Activated naive CD8-positive, alpha-beta T cell treated with anti-CD3 and anti-CD28 coated beads for 36 hours (primary cell): ENCODE data around the gene ZNF512. TPM values are rescaled to one million over a fixed set of nuclear protein-coding genes. Genes with fewer than 3 reads are reported as not detected.
"Not testable (repeated sequence)": the region's sequence is repeated elsewhere in the genome, so short reads cannot be mapped to it uniquely, and the experiment has no call there.

ENCODE experiments used
- DNase-seq: peaks from one replicate; pipeline ENCODE4 v3.0.0; 2021
- H3K27ac Mint-ChIP-seq: one replicate; pipeline ENCODE4 v1.8.0; 2022; ENCODE audit warnings: mild to moderate bottlenecking, moderate library complexity, mixed read lengths
- H3K27me3 Mint-ChIP-seq: one replicate; pipeline ENCODE4 v1.8.0; 2022; ENCODE audit warnings: mild to moderate bottlenecking, mixed read lengths
- H3K36me3 Mint-ChIP-seq: one replicate; pipeline ENCODE4 v1.8.0; 2021; ENCODE audit warnings: mild to moderate bottlenecking, mixed read lengths
- H3K4me1 Mint-ChIP-seq: one replicate; pipeline ENCODE4 v1.8.0; 2021; ENCODE audit warnings: mixed read lengths
- H3K4me3 Mint-ChIP-seq: one replicate; pipeline ENCODE4 v1.8.0; 2022; ENCODE audit warnings: mild to moderate bottlenecking, moderate library complexity, mixed read lengths
- H3K9me3 Mint-ChIP-seq: one replicate; pipeline ENCODE4 v1.8.0; 2022; ENCODE audit warnings: mixed read lengths
- total RNA-seq, 2 experiments: library from RNA; stranded (reverse); gene quantifications; one replicate each; pipeline ENCODE4 v1.2.3, GENCODE V29; 2021

Gene ZNF512
- total RNA-seq, 2 experiments from 2014 or later, result 21.0 to 25.2 TPM

GRCh38 chr2:27596627-27597026, 13.8 kb downstream of the ZNF512 start:
- peaks cover 40% of the 10 kb centered on the region for H3K4me1 Mint-ChIP-seq
- H3K27me3 Mint-ChIP-seq, result no peaks in the 10 kb centered on the region
- H3K27ac Mint-ChIP-seq, result no peak overlapping the region
- H3K36me3 Mint-ChIP-seq, result peaks cover 60% of the 10 kb centered on the region
- H3K9me3 Mint-ChIP-seq, result peaks cover 23% of the 10 kb centered on the region
- no peak for DNase-seq
- no peak overlapping the region for H3K4me3 Mint-ChIP-seq

DNA sequence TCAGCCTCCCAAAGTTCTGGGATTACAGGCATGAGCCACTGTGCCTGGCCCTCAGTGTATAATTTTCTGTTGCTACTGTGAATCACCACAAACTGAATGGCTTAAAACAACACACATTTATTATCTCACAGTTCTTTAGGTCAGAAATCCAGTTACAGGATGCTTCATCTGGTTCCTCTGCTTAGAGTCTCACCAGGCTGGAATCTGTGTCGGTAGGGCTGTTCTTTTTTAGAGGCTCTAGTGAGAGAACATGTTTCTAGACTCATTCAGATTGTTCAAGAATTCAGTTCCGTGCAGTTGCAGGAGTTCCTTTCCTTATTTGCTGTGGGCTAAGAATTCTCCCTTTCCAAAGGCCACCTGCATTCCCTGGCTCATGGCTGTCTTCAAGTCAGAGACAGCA, 23.8 kb downstream of the ZNF512 start:
- H3K36me3 Mint-ChIP-seq, result peaks cover 20% of the 10 kb centered on the region

DNA sequence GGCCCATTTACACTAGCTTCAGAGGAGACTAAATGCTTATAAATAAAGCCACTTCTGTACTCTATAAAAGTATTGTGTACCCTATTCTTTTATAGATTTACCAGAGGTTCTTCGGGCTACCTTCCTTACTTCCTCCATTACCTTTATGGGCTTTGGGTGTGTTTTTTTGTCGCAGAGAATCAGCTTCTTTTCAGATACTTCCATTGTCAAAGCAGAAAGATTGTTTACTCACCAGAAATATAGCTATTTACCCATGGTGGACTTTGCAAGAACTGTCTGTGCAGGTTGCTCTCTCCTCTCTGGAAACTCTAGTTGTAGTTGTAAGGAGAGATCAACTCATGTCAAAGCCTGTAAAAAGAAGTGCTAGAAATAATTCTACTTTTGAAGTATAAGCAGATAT, 31.1 kb downstream of the ZNF512 start:
- no peaks in the 10 kb centered on the region for H3K27me3 Mint-ChIP-seq
- peaks cover 16% of the 10 kb centered on the region for H3K36me3 Mint-ChIP-seq

More for the DNA sequence above, 23.8 kb downstream of the ZNF512 start:
- no peaks in the 10 kb centered on the region for H3K9me3 Mint-ChIP-seq
- no peak overlapping the region for H3K27ac Mint-ChIP-seq
- no peak overlapping the region for H3K4me3 Mint-ChIP-seq
- H3K27me3 Mint-ChIP-seq, result no peaks in the 10 kb centered on the region
- DNase-seq, result no peak
- no peaks in the 10 kb centered on the region for H3K4me1 Mint-ChIP-seq

DNA sequence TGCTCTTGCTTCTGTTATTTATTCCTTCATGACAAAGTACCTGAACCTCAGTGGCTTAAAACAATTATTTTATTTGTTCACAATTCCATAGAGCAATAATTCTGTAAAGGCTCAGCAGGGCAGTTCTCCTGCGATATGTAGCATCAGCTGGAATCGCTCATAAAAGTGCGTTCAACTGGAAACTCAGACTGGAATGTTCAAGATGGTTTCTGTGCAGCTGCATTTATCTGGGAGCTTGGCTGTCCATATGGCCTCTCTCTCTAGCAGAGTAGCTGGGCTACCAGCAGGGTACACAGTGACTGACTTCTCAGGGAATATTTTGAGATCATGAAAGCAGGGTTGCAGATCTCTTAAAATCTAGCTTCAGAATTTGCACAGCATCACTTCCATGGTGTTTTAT, 32.5 kb downstream of the ZNF512 start:
- H3K4me1 Mint-ChIP-seq, result no peaks in the 10 kb centered on the region
- DNase-seq, result no peak
- H3K4me3 Mint-ChIP-seq, result no peak overlapping the region
- H3K27ac Mint-ChIP-seq, result no peak overlapping the region
- no peaks in the 10 kb centered on the region for H3K27me3 Mint-ChIP-seq
- H3K9me3 Mint-ChIP-seq, result no peaks in the 10 kb centered on the region
- H3K36me3 Mint-ChIP-seq, result peaks cover 20% of the 10 kb centered on the region

More for the DNA sequence above, 31.1 kb downstream of the ZNF512 start:
- Mint-ChIP-seq H3K27ac (no peak overlapping the region), H3K4me3 (no peak overlapping the region), H3K9me3 (no peaks in the 10 kb centered on the region), H3K4me1 (no peaks in the 10 kb centered on the region)
- DNase-seq, result no peak

DNA sequence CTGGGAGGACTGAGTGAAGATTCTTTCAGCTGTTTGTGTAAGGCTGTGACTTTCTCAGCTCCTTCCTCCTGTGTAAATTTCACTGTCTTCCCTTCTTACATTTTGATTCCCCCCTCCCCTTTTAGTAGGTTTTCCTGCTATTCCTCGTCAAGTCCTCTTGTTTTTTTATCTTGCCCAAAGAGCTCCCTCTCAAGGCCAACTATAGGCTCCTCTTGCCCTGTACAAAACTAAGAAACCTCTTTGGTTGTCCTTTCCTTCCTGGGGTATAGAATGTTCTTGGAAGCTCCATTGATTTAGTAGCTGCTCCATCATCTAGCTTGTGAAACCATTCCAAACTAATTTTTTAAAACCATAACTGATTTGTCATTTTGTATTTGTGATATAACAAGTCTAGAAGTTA, 38.7 kb downstream of the ZNF512 start:
- H3K27ac Mint-ChIP-seq, result no peak overlapping the region

GRCh38 chr2:27622921-27623384, 40.1 kb downstream of the ZNF512 start:
- Mint-ChIP-seq H3K9me3 (no peaks in the 10 kb centered on the region), H3K4me3 (no peak overlapping the region), H3K27ac (no peak overlapping the region), H3K36me3 (peaks cover 12% of the 10 kb centered on the region), H3K27me3 (no peaks in the 10 kb centered on the region), H3K4me1 (peaks cover 3% of the 10 kb centered on the region)
- no peak for DNase-seq

More for the DNA sequence above, 38.7 kb downstream of the ZNF512 start:
- no peak for DNase-seq
- no peaks in the 10 kb centered on the region for H3K9me3 Mint-ChIP-seq
- H3K27me3 Mint-ChIP-seq, result no peaks in the 10 kb centered on the region
- no peaks in the 10 kb centered on the region for H3K4me1 Mint-ChIP-seq
- H3K4me3 Mint-ChIP-seq, result no peak overlapping the region
- H3K36me3 Mint-ChIP-seq, result peaks cover 18% of the 10 kb centered on the region

DNA sequence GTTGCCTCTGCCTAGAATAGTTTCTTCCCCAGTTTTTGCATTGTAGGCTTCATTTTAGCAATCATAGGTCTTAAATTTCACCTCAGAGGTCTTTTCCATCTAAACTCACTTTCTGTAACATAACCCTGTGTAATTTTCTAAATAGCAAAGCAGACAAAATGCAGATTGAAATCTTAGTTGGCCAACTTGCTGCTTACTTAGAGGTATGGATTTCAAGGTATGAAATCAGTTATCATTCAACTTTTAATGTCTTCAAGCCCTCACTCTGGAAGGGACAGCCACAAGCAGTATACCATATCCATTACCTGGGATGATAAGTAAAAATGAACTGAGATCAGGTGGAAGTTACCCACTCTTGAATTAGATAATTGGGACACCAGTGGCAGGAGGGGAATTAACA, 42.1 kb downstream of the ZNF512 start:
- peaks cover 8% of the 10 kb centered on the region for H3K36me3 Mint-ChIP-seq
- no peak for DNase-seq
- peaks cover 9% of the 10 kb centered on the region for H3K4me1 Mint-ChIP-seq
- H3K9me3 Mint-ChIP-seq, result no peaks in the 10 kb centered on the region
- no peak overlapping the region for H3K27ac Mint-ChIP-seq
- H3K4me3 Mint-ChIP-seq, result no peak overlapping the region
- no peaks in the 10 kb centered on the region for H3K27me3 Mint-ChIP-seq

DNA sequence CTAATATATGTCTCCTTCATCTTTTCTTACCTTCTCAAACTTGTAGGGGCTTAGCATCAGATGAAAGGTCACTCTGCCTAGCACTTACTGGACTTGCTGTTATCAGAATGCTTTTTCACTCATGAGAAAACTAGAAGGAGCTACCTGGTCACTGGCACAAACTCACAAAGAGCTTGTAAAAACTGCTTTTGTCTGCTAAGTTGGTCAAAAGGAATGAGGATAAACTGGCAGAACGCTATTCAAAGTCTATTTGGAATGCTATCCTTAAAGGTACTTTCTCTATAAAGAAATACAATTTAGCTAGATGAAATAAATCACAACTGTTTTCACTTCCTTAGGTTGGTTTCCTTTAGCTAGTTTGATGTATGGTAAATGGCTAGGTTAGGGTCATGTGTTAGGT, 43.5 kb downstream of the ZNF512 start:
- H3K27ac Mint-ChIP-seq, DNase-seq, H3K4me3 Mint-ChIP-seq, H3K9me3 Mint-ChIP-seq, H3K27me3 Mint-ChIP-seq, H3K36me3 Mint-ChIP-seq: not testable (repeated sequence)
- H3K4me1 Mint-ChIP-seq, result peaks cover 13% of the 10 kb centered on the region

GRCh38 chr2:27626921-27627320, 44.1 kb downstream of the ZNF512 start:
- H3K27ac Mint-ChIP-seq, H3K4me3 Mint-ChIP-seq, H3K36me3 Mint-ChIP-seq, H3K9me3 Mint-ChIP-seq, H3K27me3 Mint-ChIP-seq, DNase-seq: not testable (repeated sequence)
- peaks cover 13% of the 10 kb centered on the region for H3K4me1 Mint-ChIP-seq

GRCh38 chr2:27627963-27628766, 45.3 kb downstream of the ZNF512 start:
- no peak overlapping the region for H3K4me3 Mint-ChIP-seq
- peaks cover 13% of the 10 kb centered on the region for H3K4me1 Mint-ChIP-seq
- peaks cover 12% of the 10 kb centered on the region for H3K36me3 Mint-ChIP-seq
- no peak overlapping the region for H3K27ac Mint-ChIP-seq
- no peaks in the 10 kb centered on the region for H3K9me3 Mint-ChIP-seq
- H3K27me3 Mint-ChIP-seq, result no peaks in the 10 kb centered on the region
- DNase-seq, result no peak

DNA sequence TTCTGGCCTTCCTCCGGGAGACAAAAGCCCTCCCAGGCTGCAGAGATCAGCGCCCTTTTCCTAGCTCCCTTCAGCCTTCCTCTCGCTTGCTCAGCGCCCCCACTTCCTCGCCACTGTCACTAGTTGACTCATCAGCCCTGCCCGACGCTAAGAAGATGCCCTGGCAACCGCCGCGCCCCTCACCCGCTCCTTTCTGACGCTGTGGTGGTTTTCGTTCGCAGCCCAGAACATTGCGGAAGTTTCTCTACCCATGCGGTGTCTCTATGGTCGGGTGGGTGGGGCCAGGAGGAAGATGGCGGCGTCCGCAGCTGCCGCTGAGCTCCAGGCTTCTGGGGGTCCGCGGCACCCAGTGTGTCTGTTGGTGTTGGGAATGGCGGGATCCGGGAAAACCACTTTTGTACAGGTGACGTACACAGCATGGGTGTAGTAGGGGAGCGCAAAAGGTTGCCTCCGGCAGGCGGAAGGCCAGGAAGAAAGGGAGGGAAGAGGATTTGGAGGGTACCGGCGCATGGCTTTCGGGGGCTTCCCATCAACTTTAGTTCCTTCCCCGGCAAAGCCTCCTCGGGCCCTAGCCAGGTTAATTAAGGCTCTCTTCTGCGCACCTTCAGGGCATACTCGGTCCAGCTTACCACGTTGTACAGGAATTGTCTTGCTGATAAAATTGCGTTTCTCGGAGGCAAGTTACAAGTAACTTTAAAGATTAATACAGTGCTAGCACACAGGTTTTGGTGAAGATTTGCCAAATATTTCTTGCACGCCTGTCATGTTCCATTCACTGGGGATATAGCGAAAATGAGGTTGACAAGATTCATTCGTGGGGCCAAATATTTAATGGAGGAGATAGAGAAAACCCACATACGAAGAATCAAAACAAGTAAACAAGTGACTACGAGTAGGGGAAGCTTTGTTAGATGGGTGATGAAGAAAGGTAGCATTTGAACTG, 46.2 kb downstream of the ZNF512 start, which contains the start of the genes CCDC121 and GPN1:
Gene CCDC121 (minus strand): TSS at position 246 of the 943 bp plus-strand sequence. CDS start 1,213 bp downstream, outside the sequence.
Gene GPN1 (plus strand): TSS at position 284 of the 943 bp plus-strand sequence. CDS start 9 bp downstream, at position 293.
- peaks cover 13% of the 10 kb centered on the region for H3K4me1 Mint-ChIP-seq
- H3K9me3 Mint-ChIP-seq, result no peaks in the 10 kb centered on the region
- no peak within 1 kb of the TSS for H3K4me3 Mint-ChIP-seq
- no peak within 1 kb of the TSS for H3K27ac Mint-ChIP-seq
- DNase-seq, result peak; percentile 94
- no peaks in the 10 kb centered on the region for H3K27me3 Mint-ChIP-seq
- H3K36me3 Mint-ChIP-seq, result peaks cover 14% of the 10 kb centered on the region

DNA sequence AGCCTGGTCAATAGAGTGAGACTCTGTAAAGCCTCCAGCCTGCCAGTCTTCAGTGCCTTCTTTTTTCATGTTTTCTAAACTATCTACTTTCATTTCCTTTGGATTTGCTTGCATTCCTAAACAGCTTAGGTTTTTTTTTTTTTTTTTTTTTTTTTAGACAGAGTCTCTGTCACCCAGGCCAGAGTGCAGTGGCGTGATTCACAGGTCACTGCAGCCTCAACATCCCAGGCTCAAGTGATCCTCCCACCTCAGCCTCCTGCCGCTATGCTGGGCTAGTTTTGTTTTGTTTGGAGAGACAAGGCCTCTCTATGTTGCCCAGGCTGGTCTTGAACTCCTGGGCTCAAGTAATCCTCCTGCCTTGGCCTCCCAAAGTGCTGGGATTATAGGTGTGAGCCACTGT, 47.4 kb downstream of the ZNF512 start:
- not testable (repeated sequence) for H3K27ac Mint-ChIP-seq

DNA sequence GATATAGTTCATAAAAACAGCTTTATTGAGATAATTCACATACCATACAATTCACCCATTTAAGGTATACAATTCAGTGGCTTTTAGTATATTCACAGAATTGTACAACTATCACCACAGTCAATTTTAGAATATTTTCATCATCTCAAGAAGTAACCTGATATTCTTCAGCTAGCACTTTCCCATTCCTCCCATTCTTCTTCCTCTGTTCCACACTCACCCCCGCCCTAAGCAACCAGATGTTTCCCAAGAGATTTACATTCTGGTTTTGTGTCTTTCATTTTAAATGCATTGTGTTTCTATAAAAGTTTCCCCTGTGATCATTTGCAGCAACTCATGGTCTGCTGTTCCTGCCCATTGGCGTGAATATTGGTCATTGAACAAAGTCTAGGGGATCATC, 51.4 kb downstream of the ZNF512 start:
- H3K4me1 Mint-ChIP-seq, result peaks cover 25% of the 10 kb centered on the region
- H3K27me3 Mint-ChIP-seq, result no peaks in the 10 kb centered on the region
- no peak overlapping the region for H3K27ac Mint-ChIP-seq
- no peak for DNase-seq
- H3K4me3 Mint-ChIP-seq, result no peak overlapping the region
- H3K9me3 Mint-ChIP-seq, result no peaks in the 10 kb centered on the region
- H3K36me3 Mint-ChIP-seq, result peaks cover 38% of the 10 kb centered on the region

More for the DNA sequence above, 47.4 kb downstream of the ZNF512 start:
- peaks cover 17% of the 10 kb centered on the region for H3K36me3 Mint-ChIP-seq
- not testable (repeated sequence) for DNase-seq, H3K4me3 Mint-ChIP-seq, H3K27me3 Mint-ChIP-seq, H3K9me3 Mint-ChIP-seq
- H3K4me1 Mint-ChIP-seq, result peaks cover 13% of the 10 kb centered on the region

DNA sequence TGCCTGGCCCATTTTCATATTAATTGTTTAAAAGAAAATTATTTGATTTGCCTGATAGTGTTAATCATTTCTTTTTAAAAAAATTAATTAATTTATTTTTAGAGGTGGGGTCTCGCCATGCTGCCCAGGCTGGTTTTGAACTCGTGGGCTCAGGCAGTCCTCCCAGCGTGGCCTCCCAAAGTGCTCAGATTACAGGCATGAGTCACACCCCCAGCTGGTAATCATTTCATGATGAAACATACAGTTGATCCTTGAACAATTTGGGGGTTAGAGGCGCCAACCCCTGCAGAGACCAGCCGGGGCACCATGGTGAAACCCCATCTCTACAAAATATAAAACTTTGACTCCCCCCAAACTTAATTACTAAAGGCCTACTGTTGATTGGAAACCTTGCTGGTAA, 53.9 kb downstream of the ZNF512 start:
- no peak for DNase-seq
- Mint-ChIP-seq H3K4me1 (peaks cover 18% of the 10 kb centered on the region), H3K27me3 (no peaks in the 10 kb centered on the region), H3K36me3 (peaks cover 39% of the 10 kb centered on the region), H3K9me3 (no peaks in the 10 kb centered on the region), H3K4me3 (no peak overlapping the region), H3K27ac (no peak overlapping the region)

- H3K36me3 Mint-ChIP-seq, result peaks cover 36% of the 10 kb centered on the region
- H3K4me3 Mint-ChIP-seq, result peak overlapping the region; percentile 50
- H3K27me3 Mint-ChIP-seq, result no peaks in the 10 kb centered on the region
- H3K27ac Mint-ChIP-seq, result peak overlapping the region; percentile 89
- H3K4me1 Mint-ChIP-seq, result peaks cover 18% of the 10 kb centered on the region
- no peak for DNase-seq
- no peaks in the 10 kb centered on the region for H3K9me3 Mint-ChIP-seq
These were observed 55.3 kb downstream of the ZNF512 start for GRCh38 chr2:27638037-27638637.
